IPS DF 19.7 (cell line): ENCODE results near the gene ZNF841.
"Not testable (repeated sequence)": the region's sequence is repeated elsewhere in the genome, so short reads cannot be mapped to it uniquely, and the experiment has no call there.

Experiments
- DNase-seq: peaks from one replicate; pipeline ENCODE4 v3.0.0-alpha.2; 2013; ENCODE audit warnings: low read depth, low spot score

Gene ZNF841

GRCh38 chr19:52069653-52070052 lies 25.9 kb downstream of the ZNF841 start:
- no peak for DNase-seq

GRCh38 chr19:52066258-52066863 lies 29.2 kb downstream of the ZNF841 start:
- no peak for DNase-seq

- no peak for DNase-seq
Observed at GRCh38 chr19:52065399-52065798, 30.2 kb downstream of the ZNF841 start.

- DNase-seq: not testable (repeated sequence)
Observed at GRCh38 chr19:52056480-52056879, 39.1 kb downstream of the ZNF841 start.

- DNase-seq: not testable (repeated sequence)
Observed at GRCh38 chr19:52051736-52052135, 43.8 kb downstream of the ZNF841 start.

GRCh38 chr19:52048555-52049501 lies 46.7 kb downstream of the ZNF841 start, which contains the start of gene ZNF432:
Gene ZNF432 (minus strand): TSS chr19:52048838. CDS start chr19:52046868, 1,970 bp downstream.
- DNase-seq: peak; percentile 95

- DNase-seq: no peak
Observed at GRCh38 chr19:52039169-52039568, 56.4 kb downstream of the ZNF841 start.

GRCh38 chr19:52034051-52034728 lies 61.4 kb downstream of the ZNF841 start:
- no peak for DNase-seq

- no peak for DNase-seq
Observed at GRCh38 chr19:52028780-52029123, 66.8 kb downstream of the ZNF841 start.

- DNase-seq: peak; percentile 59
Observed at GRCh38 chr19:52028027-52028779, 67.4 kb downstream of the ZNF841 start, which contains the start of gene ZNF614. Gene ZNF614 (minus strand): TSS chr19:52028379. CDS start chr19:52025745, 2,634 bp downstream.

GRCh38 chr19:52026255-52026990 lies 69.1 kb downstream of the ZNF841 start:
- not testable (repeated sequence) for DNase-seq

GRCh38 chr19:52024478-52024877 lies 71.1 kb downstream of the ZNF841 start:
- not testable (repeated sequence) for DNase-seq

- no peak for DNase-seq
Observed at GRCh38 chr19:52022193-52022592, 73.4 kb downstream of the ZNF841 start.

GRCh38 chr19:52020506-52020905 lies 75.1 kb downstream of the ZNF841 start:
- no peak for DNase-seq
